ENCODE measurements around the gene MET. TPM values are rescaled to one million over a fixed set of nuclear protein-coding genes. Genes with fewer than 3 reads are reported as not detected.

Gene MET
- total and polyA plus RNA-seq, 2 of the 13 experiments (the other 11 are each of a cell fraction or from before 2014, with no cell fraction given), result 21.8 to 31.5 TPM

GRCh38 chr7:116806046-116806944 lies 134.3 kb downstream of the MET start (continued):
- TF ChIP-seq ZBTB7B (CRISPR knock-in tag; IDR thresholded peaks at IDR 0.05), result peak; percentile 72; the same call in 1 of the 2 replicates
- TF ChIP-seq ZNF550 (CRISPR knock-in tag; IDR thresholded peaks at IDR 0.05; ENCODE audit: borderline replicate concordance), result no peak
- TF ChIP-seq KLF13 (CRISPR knock-in tag; IDR thresholded peaks at IDR 0.05), result no peak
- no peak for TF ChIP-seq SNAPC4 (CRISPR knock-in tag; IDR thresholded peaks at IDR 0.05)
- no peak for TF ChIP-seq ARNT2 (CRISPR knock-in tag; IDR thresholded peaks at IDR 0.05; ENCODE audit: low read depth)
- no peak for TF ChIP-seq NFATC3 (CRISPR knock-in tag; IDR thresholded peaks at IDR 0.05)
- peak; percentile 70; the same call in 1 of the 2 replicates for TF ChIP-seq IKZF5 (CRISPR knock-in tag; IDR thresholded peaks at IDR 0.05)
- no peak for TF ChIP-seq NONO (IDR thresholded peaks at IDR 0.05)
- TF ChIP-seq NONO (CRISPR knock-in tag; conservative IDR thresholded peaks at IDR 0.05), result no peak
- no peak for TF ChIP-seq ZBTB8A (CRISPR knock-in tag; IDR thresholded peaks at IDR 0.05; ENCODE audit: borderline replicate concordance, low read depth)
- no peak for TF ChIP-seq LBX2 (CRISPR knock-in tag; IDR thresholded peaks at IDR 0.05; ENCODE audit: borderline replicate concordance)
- peak; percentile 80 for TF ChIP-seq FOXO1 (CRISPR knock-in tag; IDR thresholded peaks at IDR 0.05)
- no peak for TF ChIP-seq CBFB (CRISPR knock-in tag; IDR thresholded peaks at IDR 0.05)
- peak; percentile 81 for TF ChIP-seq NFIC (IDR thresholded peaks at IDR 0.05; ENCODE audit: low read length)
- no peak for TF ChIP-seq POLR2AphosphoS5 (IDR thresholded peaks at IDR 0.05; ENCODE audit: low read depth, low read length)
- no peak for TF ChIP-seq ZNF773 (CRISPR knock-in tag; IDR thresholded peaks at IDR 0.05; ENCODE audit: borderline replicate concordance)
- TF ChIP-seq ZNF224 (CRISPR knock-in tag; IDR thresholded peaks at IDR 0.05), result no peak
- no peak for TF ChIP-seq PBX3 (CRISPR knock-in tag; IDR thresholded peaks at IDR 0.05; ENCODE audit: borderline replicate concordance)
- peak; percentile 71; the same call in 1 of the 2 replicates for TF ChIP-seq HOXA3 (CRISPR knock-in tag; IDR thresholded peaks at IDR 0.05)
- no peak for TF ChIP-seq ZNF615 (CRISPR knock-in tag; IDR thresholded peaks at IDR 0.05; ENCODE audit: borderline replicate concordance)
- no peak for TF ChIP-seq CBX2 (IDR thresholded peaks at IDR 0.05; ENCODE audit: low read depth, low read length)
- no peak for TF ChIP-seq CBX2 (CRISPR knock-in tag; IDR thresholded peaks at IDR 0.05; ENCODE audit: low read depth)
- TF ChIP-seq NCOA1 (CRISPR knock-in tag; IDR thresholded peaks at IDR 0.05), result no peak

Measured in HepG2 (cell line).